Measurements from ENCODE around the gene PIF1.
A peak's percentile ranks its signal among the peaks of the same experiment; 100 is the strongest.

The PIF1 gene

DNA sequence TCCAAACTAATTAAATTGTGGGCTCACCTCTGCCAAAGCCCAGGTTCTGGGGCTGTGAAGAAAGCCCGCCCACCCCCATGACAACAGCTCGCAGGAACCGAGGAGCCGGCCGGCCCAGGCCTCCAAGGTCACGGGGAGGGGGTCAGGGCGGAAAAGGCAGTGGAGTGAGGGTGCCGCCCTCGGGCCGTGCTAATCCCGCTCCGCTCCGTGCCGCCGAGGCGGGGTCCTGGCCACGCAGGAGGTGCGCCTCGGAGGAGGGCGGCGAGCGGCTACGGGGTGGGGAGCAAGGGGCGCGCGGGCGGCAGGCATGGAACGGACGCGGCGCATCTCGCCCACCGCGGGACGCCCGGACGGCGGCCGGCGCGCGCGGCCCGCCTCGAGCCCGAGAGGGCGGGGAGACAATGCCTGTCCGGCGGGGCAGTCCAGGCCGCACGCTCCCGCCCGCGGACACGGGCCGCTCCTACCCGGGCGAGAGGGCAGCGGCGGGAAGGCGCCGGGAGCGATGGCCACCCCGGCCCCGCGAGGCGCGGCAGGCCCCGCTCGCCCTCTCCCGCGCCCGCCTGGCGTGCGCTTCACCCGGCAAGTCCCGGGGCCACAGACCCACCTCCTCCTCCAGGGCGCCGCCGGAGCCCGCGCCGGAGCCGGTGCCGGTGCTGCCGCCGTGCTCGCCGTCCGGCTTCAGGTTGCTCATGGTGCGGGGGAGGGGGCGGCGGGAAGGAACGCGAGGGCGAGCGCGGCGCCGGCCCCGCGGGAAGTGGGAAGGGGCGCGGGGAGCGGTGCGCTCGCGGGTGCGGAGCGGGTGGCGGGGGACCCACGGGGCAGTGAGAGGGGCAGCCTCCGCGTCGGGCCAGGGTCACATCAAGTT lies 50.6 kb downstream of the PIF1 start:
- DNase-seq (ENCODE audit: low read depth in 2 of 2): peak in 1 of 2 donors; percentile 13

GRCh38 chr15:64774037-64774628 lies 51.3 kb downstream of the PIF1 start:
- DNase-seq (ENCODE audit: low read depth in 2 of 2): no peak

DNA sequence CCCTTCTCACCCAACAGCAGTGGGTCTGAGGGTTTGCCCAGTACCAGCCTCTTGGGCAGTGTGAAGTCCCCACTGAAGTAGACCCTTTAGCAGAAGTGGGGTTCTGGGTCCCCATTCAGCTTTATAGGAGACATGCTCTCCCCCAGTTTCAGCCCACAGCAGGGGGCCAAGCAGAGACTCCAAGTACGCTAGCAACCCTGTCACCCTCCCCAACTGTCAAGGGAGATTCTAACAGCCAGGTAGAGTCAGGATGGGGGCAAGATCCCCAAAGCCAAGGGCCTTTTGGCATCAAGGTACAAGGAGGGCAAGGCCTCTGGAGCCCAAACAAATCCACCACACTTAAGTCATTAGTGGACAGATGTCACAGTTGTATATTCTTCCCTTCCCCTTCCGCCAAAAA lies 51.8 kb downstream of the PIF1 start:
- no peak for DNase-seq (ENCODE audit: low read depth in 2 of 2)

DNA sequence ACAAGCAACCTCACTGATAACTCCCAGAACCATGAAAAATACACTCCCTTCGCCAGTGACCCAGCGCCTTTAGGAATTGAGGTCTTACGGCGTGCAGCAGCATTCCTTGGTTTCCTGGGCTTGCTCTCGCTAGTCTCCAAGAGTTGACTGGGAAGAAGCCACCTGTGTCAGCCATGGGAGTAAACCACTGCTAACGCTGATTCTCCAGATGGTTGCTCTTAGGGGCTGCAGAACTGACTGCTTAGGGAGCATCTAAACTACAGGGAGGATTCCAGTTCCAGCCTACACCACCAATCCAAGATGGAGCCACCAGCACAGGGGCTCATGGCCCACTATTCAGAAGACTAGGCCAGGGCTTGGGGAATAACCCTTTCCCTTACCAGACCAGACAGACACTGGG lies 52.5 kb downstream of the PIF1 start:
- DNase-seq (ENCODE audit: low read depth in 2 of 2): no peak

GRCh38 chr15:64772488-64772887 lies 53.0 kb downstream of the PIF1 start:
- DNase-seq (ENCODE audit: low read depth in 2 of 2): no peak

DNA sequence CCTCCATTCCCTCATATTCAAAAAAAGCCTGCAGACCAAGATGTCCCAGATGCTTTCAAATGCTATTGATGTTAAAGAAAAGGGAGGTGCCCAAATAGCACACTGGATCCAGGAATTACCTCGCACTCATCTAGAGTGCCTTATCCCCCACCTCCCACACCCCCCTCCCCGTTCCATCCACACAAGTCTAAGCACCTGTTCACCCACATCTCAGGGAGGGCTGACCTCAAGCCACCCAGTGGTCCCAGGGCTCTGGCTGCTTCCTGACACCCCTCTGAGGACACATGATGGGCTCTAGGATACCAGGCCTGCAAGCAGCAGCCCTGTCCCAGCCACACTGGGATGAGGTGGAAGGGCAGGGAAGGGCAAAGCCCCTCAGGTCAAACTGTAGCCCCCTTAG lies 54.8 kb downstream of the PIF1 start:
- DNase-seq (ENCODE audit: low read depth in 2 of 2): no peak

- no peak for DNase-seq (ENCODE audit: low read depth in 2 of 2)
Measured at GRCh38 chr15:64767203-64767602, 58.2 kb downstream of the PIF1 start.

DNA sequence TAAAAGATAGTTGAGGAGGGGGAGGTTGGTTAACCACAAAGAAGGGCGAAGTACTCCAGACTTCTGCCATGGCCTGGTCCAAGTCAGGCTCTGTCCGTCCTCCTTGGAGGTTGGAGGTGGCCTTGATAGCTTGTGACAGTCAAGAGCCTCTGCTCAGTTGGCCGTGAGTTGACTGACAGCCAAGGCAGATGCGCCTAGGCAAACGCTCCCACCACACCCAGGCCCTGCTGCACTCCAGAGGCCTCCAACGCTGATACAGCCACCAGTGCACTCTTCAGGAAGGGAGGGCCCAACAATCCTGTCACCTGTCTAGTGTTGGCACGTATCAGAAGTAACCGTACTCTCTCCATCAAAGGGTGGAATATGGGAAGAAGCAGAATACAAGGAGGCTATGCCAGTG lies 59.4 kb downstream of the PIF1 start:
- DNase-seq (ENCODE audit: low read depth in 2 of 2): no peak
